RWPE2 (cell line): ENCODE measurements around the gene ALDH3B2.

Experiments
- ATAC-seq: fragments of 200-7000 bp; cut with Tn5 transposase; 3 replicates; pipeline ENCODE4 v1.9.1; 2021; ENCODE audit warnings: low read depth
- DNase-seq: peaks from one replicate; pipeline ENCODE4 v3.0.0-alpha.2; 2020; ENCODE audit warnings: low spot score
- H3K27ac ChIP-seq: fragments of 450-650 bp; 2 replicates; pipeline ENCODE4 v1.5.1; 2017; ENCODE audit warnings: mild to moderate bottlenecking; ENCODE audit not compliant: poor library complexity, severe bottlenecking
- H3K27me3 ChIP-seq: fragments of 250-450 bp; sonication (Bioruptor Pico); 2 replicates; pipeline ENCODE4 v1.5.1; 2021; ENCODE audit warnings: mild to moderate bottlenecking, moderate library complexity; ENCODE audit not compliant: insufficient read depth, poor library complexity, severe bottlenecking
- H3K36me3 ChIP-seq: fragments of 250-450 bp; sonication (Bioruptor Pico); 2 replicates; pipeline ENCODE4 v1.5.1; 2020; ENCODE audit warnings: low read depth, mild to moderate bottlenecking, moderate library complexity
- H3K4me1 ChIP-seq: fragments of 250-450 bp; sonication (Bioruptor Pico); 2 replicates; pipeline ENCODE4 v1.5.1; 2021; ENCODE audit warnings: mild to moderate bottlenecking, moderate library complexity; ENCODE audit not compliant: insufficient read depth, poor library complexity, severe bottlenecking
- H3K4me3 ChIP-seq: fragments of 250-450 bp; sonication (Bioruptor Pico); 2 replicates; pipeline ENCODE4 v1.5.1; 2021; ENCODE audit warnings: mild to moderate bottlenecking, moderate library complexity; ENCODE audit not compliant: severe bottlenecking
- H3K9me3 ChIP-seq: fragments of 250-450 bp; sonication (Bioruptor Pico); 2 replicates; pipeline ENCODE4 v1.5.1; 2021; ENCODE audit warnings: mild to moderate bottlenecking, moderate library complexity; ENCODE audit not compliant: severe bottlenecking
- CTCF ChIP-seq: fragments of 450-650 bp; IDR thresholded peaks from one replicate; pipeline ENCODE4 v1.5.1; 2017; ENCODE audit warnings: mild to moderate bottlenecking, moderate library complexity; ENCODE audit not compliant: poor library complexity, severe bottlenecking

ALDH3B2 gene

GRCh38 chr11:67651976-67652781 lies 22.2 kb downstream of the ALDH3B2 start:
- Histone ChIP-seq H3K27ac (no peak overlapping the region), H3K27me3 (no peaks in the 10 kb centered on the region), H3K4me1 (no peaks in the 10 kb centered on the region), H3K4me3 (no peak overlapping the region), H3K9me3 (peaks cover 14% of the 10 kb centered on the region), H3K36me3 (no peaks in the 10 kb centered on the region)
- ATAC-seq = no peak
- no peak for TF ChIP-seq CTCF
- no peak for DNase-seq

GRCh38 chr11:67649634-67650510 lies 24.6 kb downstream of the ALDH3B2 start:
- H3K9me3 ChIP-seq = no peaks in the 10 kb centered on the region
- ATAC-seq = no peak
- H3K27ac ChIP-seq = no peak overlapping the region
- no peak for DNase-seq
- H3K4me1 ChIP-seq = no peaks in the 10 kb centered on the region
- no peaks in the 10 kb centered on the region for H3K27me3 ChIP-seq
- H3K4me3 ChIP-seq = no peak overlapping the region
- no peaks in the 10 kb centered on the region for H3K36me3 ChIP-seq
- TF ChIP-seq CTCF = no peak

- Histone ChIP-seq H3K36me3 (no peaks in the 10 kb centered on the region), H3K27ac (no peak overlapping the region), H3K27me3 (no peaks in the 10 kb centered on the region), H3K4me1 (no peaks in the 10 kb centered on the region), H3K4me3 (no peak overlapping the region), H3K9me3 (no peaks in the 10 kb centered on the region)
- TF ChIP-seq CTCF = no peak
- ATAC-seq (no peak), DNase-seq (no peak)
Measured at GRCh38 chr11:67648796-67649613, 25.4 kb downstream of the ALDH3B2 start.

- Histone ChIP-seq H3K9me3 (no peaks in the 10 kb centered on the region), H3K27me3 (no peaks in the 10 kb centered on the region), H3K4me1 (no peaks in the 10 kb centered on the region), H3K27ac (no peak overlapping the region), H3K4me3 (no peak overlapping the region), H3K36me3 (no peaks in the 10 kb centered on the region)
- DNase-seq (no peak), ATAC-seq (peak; percentile 59; the same call in 1 of the 3 replicates)
- TF ChIP-seq CTCF = no peak
Measured at GRCh38 chr11:67648140-67648795, 26.2 kb downstream of the ALDH3B2 start.
